Measurements from ENCODE around the gene KHNYN. TPM values are rescaled to one million over a fixed set of nuclear protein-coding genes. Genes with fewer than 3 reads are reported as not detected.

KHNYN gene
- total RNA-seq, 2 donors from 2014 or later = 46.2 to 46.6 TPM

- no peak overlapping the region for H3K27ac ChIP-seq (ENCODE audit: low read depth, low read length)
- no peak overlapping the region for H3K27ac Mint-ChIP-seq
- H3K36me3 ChIP-seq (ENCODE audit: control insufficient read depth, insufficient read depth, low read length) = no peaks in the 10 kb centered on the region
- 75 to 86% methylated on average over 2 to 6 of the region's 6 CpGs for WGBS, 2 experiments (ENCODE audit: insufficient coverage in 1 of 2, insufficient read length in 1 of 2)
- no peaks in the 10 kb centered on the region for H3K9me3 Mint-ChIP-seq
- H3K4me1 Mint-ChIP-seq = peaks cover 29% of the 10 kb centered on the region
- H3K4me1 ChIP-seq (ENCODE audit: control insufficient read depth, insufficient read depth, low read length) = peaks cover 3% of the 10 kb centered on the region
- no peak for DNase-seq
- H3K9ac ChIP-seq (ENCODE audit: extremely low read depth, low read length, poor library complexity, severe bottlenecking) = no peak overlapping the region
- no peaks in the 10 kb centered on the region for H3K9me3 ChIP-seq (ENCODE audit: control insufficient read depth, low read length)
- no peaks in the 10 kb centered on the region for H3K27me3 ChIP-seq (ENCODE audit: control insufficient read depth, insufficient read depth, low read length, poor library complexity, severe bottlenecking)
- H3K4me3 ChIP-seq (ENCODE audit: low read length) = no peak overlapping the region
- peaks cover 7% of the 10 kb centered on the region for H3K27me3 Mint-ChIP-seq (ENCODE audit: insufficient read depth)
- TF ChIP-seq CTCF (conservative IDR thresholded peaks at IDR 0.05) = no peak
- H3K36me3 Mint-ChIP-seq (ENCODE audit: low read depth) = no peaks in the 10 kb centered on the region
- no peak overlapping the region for H3K4me3 Mint-ChIP-seq
Observed at GRCh38 chr14:24397639-24398292, 32.0 kb upstream of the KHNYN start.

- no peak overlapping the region for H3K4me3 ChIP-seq (ENCODE audit: low read length)
- no peaks in the 10 kb centered on the region for H3K9me3 ChIP-seq (ENCODE audit: control insufficient read depth, low read length)
- peaks cover 7% of the 10 kb centered on the region for H3K27me3 Mint-ChIP-seq (ENCODE audit: insufficient read depth)
- H3K4me1 ChIP-seq (ENCODE audit: control insufficient read depth, insufficient read depth, low read length) = peaks cover 3% of the 10 kb centered on the region
- H3K4me3 Mint-ChIP-seq = peak overlapping the region; percentile 72
- H3K27me3 ChIP-seq (ENCODE audit: control insufficient read depth, insufficient read depth, low read length, poor library complexity, severe bottlenecking) = no peaks in the 10 kb centered on the region
- TF ChIP-seq CTCF (conservative IDR thresholded peaks at IDR 0.05) = no peak
- H3K4me1 Mint-ChIP-seq = peaks cover 32% of the 10 kb centered on the region
- H3K9ac ChIP-seq (ENCODE audit: extremely low read depth, low read length, poor library complexity, severe bottlenecking) = no peak overlapping the region
- DNase-seq = peak; percentile 80
- no peaks in the 10 kb centered on the region for H3K36me3 Mint-ChIP-seq (ENCODE audit: low read depth)
- H3K9me3 Mint-ChIP-seq = no peaks in the 10 kb centered on the region
- 58 to 62% methylated on average over 2 to 4 of the region's 7 CpGs for WGBS, 2 experiments (ENCODE audit: insufficient coverage in 1 of 2, insufficient read length in 1 of 2)
- no peak overlapping the region for H3K27ac Mint-ChIP-seq
- H3K27ac ChIP-seq (ENCODE audit: low read depth, low read length) = no peak overlapping the region
- no peaks in the 10 kb centered on the region for H3K36me3 ChIP-seq (ENCODE audit: control insufficient read depth, insufficient read depth, low read length)
Observed at GRCh38 chr14:24398293-24398652, 31.5 kb upstream of the KHNYN start.

- 1 to 10% methylated on average over 2 to 46 of the region's 57 CpGs for WGBS, 2 experiments (ENCODE audit: insufficient coverage in 1 of 2, insufficient read length in 1 of 2)
- Mint-ChIP-seq H3K27me3 (ENCODE audit: insufficient read depth) (peaks cover 7% of the 10 kb centered on the region), H3K4me3 (peak within 1 kb of the TSS; percentile 72), H3K27ac (no peak within 1 kb of the TSS), H3K9me3 (no peaks in the 10 kb centered on the region), H3K36me3 (ENCODE audit: low read depth) (no peaks in the 10 kb centered on the region), H3K4me1 (peaks cover 38% of the 10 kb centered on the region)
- Histone ChIP-seq H3K36me3 (ENCODE audit: control insufficient read depth, insufficient read depth, low read length) (no peaks in the 10 kb centered on the region), H3K4me3 (ENCODE audit: low read length) (peak within 1 kb of the TSS; percentile 76), H3K27me3 (ENCODE audit: control insufficient read depth, insufficient read depth, low read length, poor library complexity, severe bottlenecking) (no peaks in the 10 kb centered on the region), H3K9me3 (ENCODE audit: control insufficient read depth, low read length) (no peaks in the 10 kb centered on the region), H3K4me1 (ENCODE audit: control insufficient read depth, insufficient read depth, low read length) (peaks cover 3% of the 10 kb centered on the region), H3K27ac (ENCODE audit: low read depth, low read length) (no peak within 1 kb of the TSS), H3K9ac (ENCODE audit: extremely low read depth, low read length, poor library complexity, severe bottlenecking) (peak within 1 kb of the TSS; percentile 28)
- TF ChIP-seq CTCF (conservative IDR thresholded peaks at IDR 0.05) = no peak
- peak; percentile 85 for DNase-seq
Observed at GRCh38 chr14:24398653-24399446, 30.9 kb upstream of the KHNYN start, which contains the start of gene NYNRIN. Gene NYNRIN, plus strand, starts transcription at chr14:24399003. Its CDS starts 244 bp downstream, at chr14:24399247.

All from endodermal cell (in vitro differentiated cells).